HepG2 (cell line): ENCODE data around the gene LAG3. TPM values are rescaled to one million over a fixed set of nuclear protein-coding genes. Genes with fewer than 3 reads are reported as not detected.
A peak's percentile ranks its signal among the peaks of the same experiment; 100 is the strongest.

ENCODE experiments used
- DNMT3B ChIP-seq: conservative IDR thresholded peaks from 2 replicates; pipeline ENCODE4 v1.6.1; 2016; ENCODE audit warnings: missing biosample characterization, control low read depth
- GABPB1 ChIP-seq: IDR thresholded peaks from 2 replicates; pipeline ENCODE4 v1.6.1; 2016; ENCODE audit warnings: mild to moderate bottlenecking, missing genetic modification reagents, moderate library complexity, missing compliant biosample characterization
- GPN1 ChIP-seq: sonication (generic); formaldehyde crosslinking; IDR thresholded peaks from 2 replicates; pipeline ENCODE4 v1.5.1; 2020; ENCODE audit warnings: missing genetic modification reagents, borderline replicate concordance
- JDP2 ChIP-seq: sonication (generic); formaldehyde crosslinking; IDR thresholded peaks from 2 replicates; pipeline ENCODE4 v1.8.1; 2022; ENCODE audit warnings: missing genetic modification reagents, borderline replicate concordance
- JUN ChIP-seq: sonication (generic); formaldehyde crosslinking; IDR thresholded peaks from 2 replicates; pipeline ENCODE4 v1.4.0; 2020; ENCODE audit warnings: mild to moderate bottlenecking, missing genetic modification reagents
- SALL1 ChIP-seq: sonication (generic); formaldehyde crosslinking; IDR thresholded peaks from 2 replicates; pipeline ENCODE4 v1.8.0; 2022; ENCODE audit warnings: mild to moderate bottlenecking, missing genetic modification reagents
- SMAD1 ChIP-seq: sonication (generic); formaldehyde crosslinking; IDR thresholded peaks from 2 replicates; pipeline ENCODE4 v1.4.0; 2020; ENCODE audit warnings: missing genetic modification reagents, low read depth, mild to moderate bottlenecking, borderline replicate concordance
- STAG1 ChIP-seq: sonication (generic); formaldehyde crosslinking; IDR thresholded peaks from 2 replicates; pipeline ENCODE4 v1.4.0; 2020; ENCODE audit warnings: missing genetic modification reagents
- ZC3H4 ChIP-seq: sonication (generic); formaldehyde crosslinking; IDR thresholded peaks from 2 replicates; pipeline ENCODE4 v1.4.0; 2020; ENCODE audit warnings: missing genetic modification reagents, borderline replicate concordance
- ZNF225 ChIP-seq: sonication (generic); formaldehyde crosslinking; IDR thresholded peaks from 2 replicates; pipeline ENCODE4 v1.4.0; 2020; ENCODE audit warnings: mild to moderate bottlenecking, missing genetic modification reagents
- ZNF510 ChIP-seq: sonication (generic); formaldehyde crosslinking; IDR thresholded peaks from 2 replicates; pipeline ENCODE4 v1.4.0; 2020; ENCODE audit warnings: low read depth, mild to moderate bottlenecking, missing genetic modification reagents
- ZNF609 ChIP-seq: sonication (generic); formaldehyde crosslinking; IDR thresholded peaks from 2 replicates; pipeline ENCODE4 v1.4.0; 2020; ENCODE audit warnings: mild to moderate bottlenecking, missing genetic modification reagents, borderline replicate concordance
- ZNF709 ChIP-seq: sonication (generic); formaldehyde crosslinking; IDR thresholded peaks from 2 replicates; pipeline ENCODE4 v1.5.0; 2020; ENCODE audit warnings: mild to moderate bottlenecking, missing genetic modification reagents
- ZNF720 ChIP-seq: sonication (generic); formaldehyde crosslinking; IDR thresholded peaks from 2 replicates; pipeline ENCODE4 v1.4.0; 2020; ENCODE audit warnings: missing genetic modification reagents
- polyA plus RNA-seq, 8 experiments: library from polyadenylated mRNA; depleted of rRNA in 3 of 8; stranded (reverse) in 7 of 8; unstranded in 1 of 8; fragments of >200 nt; fragmentation: Illumina TruSeq in 4 of 8; extraction: Trizol in 4 of 8; gene quantifications; 2 replicates each; pipeline versions ENCODE4 v1.2.1 to v1.2.3, GENCODE V29; 2011 to 2016; ENCODE audit warnings: low read depth in 4 of 8, missing spikeins in 1 of 8, mixed read lengths in 1 of 8; ENCODE audit not compliant: insufficient read depth in 1 of 8
- total RNA-seq, 5 experiments: library from RNA; depleted of rRNA; stranded (reverse); fragments of >200 nt; fragmentation: Illumina TruSeq; extraction: Trizol; gene quantifications; 2 replicates each; pipeline ENCODE4 v1.2.3, GENCODE V29; 2016; ENCODE audit warnings: low read depth in 1 of 5
- TF ChIP-seq, protein P1 (sequence below): sonication (generic); formaldehyde crosslinking; IDR thresholded peaks from 2 replicates; pipeline ENCODE4 v1.4.0; 2020; ENCODE audit warnings: mild to moderate bottlenecking, missing genetic modification reagents
- TF ChIP-seq, protein P2 (sequence below): sonication (generic); formaldehyde crosslinking; IDR thresholded peaks from 2 replicates; pipeline ENCODE4 v1.5.0; 2020; ENCODE audit warnings: mild to moderate bottlenecking, missing genetic modification reagents, borderline replicate concordance
- TF ChIP-seq, protein P3 (sequence below): sonication (generic); formaldehyde crosslinking; IDR thresholded peaks from 2 replicates; pipeline ENCODE4 v1.5.1; 2020; ENCODE audit warnings: missing genetic modification reagents, mild to moderate bottlenecking, borderline replicate concordance

Gene LAG3
- total and polyA plus RNA-seq, 2 of the 13 experiments (the other 11 are each of a cell fraction or from before 2014, with no cell fraction given): 0.11 to 0.26 TPM

DNA sequence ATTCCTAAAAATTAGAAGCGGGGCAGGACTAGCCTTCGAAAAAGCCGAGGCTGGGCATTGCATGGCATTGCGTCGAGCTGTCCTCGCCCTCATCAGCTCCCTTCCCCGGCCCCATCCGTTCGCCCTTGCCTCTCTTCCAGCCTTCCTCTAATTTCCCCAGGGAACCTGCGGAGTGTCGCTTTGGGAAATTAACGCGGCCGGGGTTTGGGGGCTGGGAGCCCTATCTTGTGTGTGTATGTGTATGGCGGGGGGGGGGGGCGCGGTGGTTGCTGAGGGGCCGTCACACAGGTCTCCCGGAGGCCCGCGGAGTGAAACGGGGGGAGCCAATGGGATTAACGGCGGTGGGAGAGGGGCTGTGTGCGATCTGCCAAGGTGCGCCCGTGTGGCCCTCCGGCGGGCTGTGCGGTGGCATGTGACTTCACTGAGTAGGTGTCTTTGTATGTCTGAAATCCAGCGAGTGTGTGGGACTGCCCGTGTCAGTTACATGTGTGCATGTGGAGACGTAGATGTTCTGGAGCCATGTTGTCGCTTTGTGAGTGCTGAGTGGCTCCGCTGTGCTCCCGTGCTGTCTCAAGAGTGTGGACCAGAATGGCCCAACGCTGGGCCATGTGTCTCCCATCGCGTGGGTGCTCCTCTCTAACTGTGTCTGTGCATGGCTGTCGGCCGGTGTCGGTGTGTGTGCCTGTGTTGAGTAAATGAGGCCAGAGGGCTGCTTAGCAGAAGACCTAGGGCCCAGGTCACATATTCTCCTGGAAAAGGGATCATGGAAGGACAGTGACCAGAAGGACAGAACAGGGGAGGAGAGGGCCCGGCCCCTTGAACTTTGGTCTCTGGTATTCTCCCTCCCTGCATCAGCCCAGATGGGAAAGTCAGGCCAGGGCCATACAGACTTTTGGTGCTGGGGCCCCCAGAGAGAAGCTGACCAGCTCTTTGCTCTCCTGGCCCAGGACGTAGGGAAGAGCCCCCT, 4.7 kb upstream of the LAG3 start (continued):
- TF ChIP-seq, protein P1, sequence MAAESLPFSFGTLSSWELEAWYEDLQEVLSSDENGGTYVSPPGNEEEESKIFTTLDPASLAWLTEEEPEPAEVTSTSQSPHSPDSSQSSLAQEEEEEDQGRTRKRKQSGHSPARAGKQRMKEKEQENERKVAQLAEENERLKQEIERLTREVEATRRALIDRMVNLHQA (CRISPR knock-in tag): no peak
- TF ChIP-seq, protein P2, sequence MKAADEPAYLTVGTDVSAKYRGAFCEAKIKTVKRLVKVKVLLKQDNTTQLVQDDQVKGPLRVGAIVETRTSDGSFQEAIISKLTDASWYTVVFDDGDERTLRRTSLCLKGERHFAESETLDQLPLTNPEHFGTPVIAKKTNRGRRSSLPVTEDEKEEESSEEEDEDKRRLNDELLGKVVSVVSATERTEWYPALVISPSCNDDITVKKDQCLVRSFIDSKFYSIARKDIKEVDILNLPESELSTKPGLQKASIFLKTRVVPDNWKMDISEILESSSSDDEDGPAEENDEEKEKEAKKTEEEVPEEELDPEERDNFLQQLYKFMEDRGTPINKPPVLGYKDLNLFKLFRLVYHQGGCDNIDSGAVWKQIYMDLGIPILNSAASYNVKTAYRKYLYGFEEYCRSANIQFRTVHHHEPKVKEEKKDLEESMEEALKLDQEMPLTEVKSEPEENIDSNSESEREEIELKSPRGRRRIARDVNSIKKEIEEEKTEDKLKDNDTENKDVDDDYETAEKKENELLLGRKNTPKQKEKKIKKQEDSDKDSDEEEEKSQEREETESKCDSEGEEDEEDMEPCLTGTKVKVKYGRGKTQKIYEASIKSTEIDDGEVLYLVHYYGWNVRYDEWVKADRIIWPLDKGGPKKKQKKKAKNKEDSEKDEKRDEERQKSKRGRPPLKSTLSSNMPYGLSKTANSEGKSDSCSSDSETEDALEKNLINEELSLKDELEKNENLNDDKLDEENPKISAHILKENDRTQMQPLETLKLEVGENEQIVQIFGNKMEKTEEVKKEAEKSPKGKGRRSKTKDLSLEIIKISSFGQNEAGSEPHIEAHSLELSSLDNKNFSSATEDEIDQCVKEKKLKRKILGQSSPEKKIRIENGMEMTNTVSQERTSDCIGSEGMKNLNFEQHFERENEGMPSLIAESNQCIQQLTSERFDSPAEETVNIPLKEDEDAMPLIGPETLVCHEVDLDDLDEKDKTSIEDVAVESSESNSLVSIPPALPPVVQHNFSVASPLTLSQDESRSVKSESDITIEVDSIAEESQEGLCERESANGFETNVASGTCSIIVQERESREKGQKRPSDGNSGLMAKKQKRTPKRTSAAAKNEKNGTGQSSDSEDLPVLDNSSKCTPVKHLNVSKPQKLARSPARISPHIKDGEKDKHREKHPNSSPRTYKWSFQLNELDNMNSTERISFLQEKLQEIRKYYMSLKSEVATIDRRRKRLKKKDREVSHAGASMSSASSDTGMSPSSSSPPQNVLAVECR: peak; percentile 65; the same call in 1 of the 2 replicates
- TF ChIP-seq ZNF720 (CRISPR knock-in tag): no peak
- TF ChIP-seq SALL1: peak; percentile 80
- TF ChIP-seq ZNF709: peak; percentile 69; the same call in 1 of the 2 replicates
- TF ChIP-seq ZNF510 (CRISPR knock-in tag): 0 out of 2 replicates have a peak, but pooled peaks have one; percentile 46
- TF ChIP-seq GPN1 (CRISPR knock-in tag): no peak
- no peak for TF ChIP-seq JUN
- peak; percentile 36; the same call in 1 of the 2 replicates for TF ChIP-seq ZNF225 (CRISPR knock-in tag)
- TF ChIP-seq SMAD1: no peak
- peak; percentile 26; the same call in 1 of the 2 replicates for TF ChIP-seq ZNF609 (CRISPR knock-in tag)
- no peak for TF ChIP-seq JDP2 (CRISPR knock-in tag)
- TF ChIP-seq, protein P3, sequence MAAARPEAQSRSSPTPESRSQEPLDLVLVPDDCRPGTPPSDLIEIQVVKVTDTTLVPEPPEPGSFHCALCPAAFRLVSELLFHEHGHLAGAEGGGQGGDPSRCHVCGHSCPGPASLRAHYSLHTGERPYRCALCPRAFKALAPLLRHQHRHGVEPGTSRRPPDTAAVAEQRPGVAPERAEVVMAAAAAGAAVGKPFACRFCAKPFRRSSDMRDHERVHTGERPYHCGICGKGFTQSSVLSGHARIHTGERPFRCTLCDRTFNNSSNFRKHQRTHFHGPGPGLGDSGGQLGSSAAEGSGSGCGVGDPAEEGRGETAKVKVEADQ (CRISPR knock-in tag): peak; percentile 47; the same call in 1 of the 2 replicates
- TF ChIP-seq DNMT3B (CRISPR knock-in tag): 0 out of 2 replicates have a peak, but pooled peaks have one; percentile 57
- no peak for TF ChIP-seq GABPB1 (CRISPR knock-in tag)
- peak; percentile 20; the same call in 1 of the 2 replicates for TF ChIP-seq ZC3H4
- no peak for TF ChIP-seq STAG1
